KMS-11 (cell line): ENCODE results near the gene TUFT1.

Experiments used
- H2AFZ ChIP-seq: fragments of 200-600 bp; sonication (generic); 2 replicates; pipeline ENCODE4 v1.6.1; 2016; ENCODE audit warnings: antibody characterized with exemption, mixed run types, low read depth
- H3K27ac ChIP-seq: fragments of 200-600 bp; sonication (generic); 2 replicates; pipeline ENCODE4 v1.6.1; 2016; ENCODE audit warnings: mild to moderate bottlenecking, mixed run types
- H3K27me3 ChIP-seq: fragments of 200-600 bp; sonication (generic); 2 replicates; pipeline ENCODE4 v1.6.1; 2017; ENCODE audit warnings: mild to moderate bottlenecking, low read depth, mixed run types, moderate library complexity; ENCODE audit not compliant: insufficient read depth
- H3K36me3 ChIP-seq: fragments of 200-600 bp; sonication (generic); 2 replicates; pipeline ENCODE4 v1.6.1; 2017; ENCODE audit warnings: mild to moderate bottlenecking, mixed run types; ENCODE audit not compliant: insufficient read depth
- H3K4me1 ChIP-seq: fragments of 200-600 bp; sonication (generic); 2 replicates; pipeline ENCODE4 v1.6.1; 2016; ENCODE audit warnings: mild to moderate bottlenecking, low read depth, mixed run types; ENCODE audit not compliant: poor library complexity, severe bottlenecking
- H3K4me2 ChIP-seq: fragments of 200-600 bp; sonication (generic); 2 replicates; pipeline ENCODE4 v1.7.0; 2016; ENCODE audit warnings: mild to moderate bottlenecking, mixed run types
- H3K4me3 ChIP-seq: fragments of 200-600 bp; sonication (generic); IDR thresholded peaks from 2 replicates; pipeline ENCODE4 v1.6.1; 2017; ENCODE audit warnings: low read depth, low read length, mixed read lengths; ENCODE audit not compliant: insufficient read depth
- H3K79me2 ChIP-seq: fragments of 200-600 bp; sonication (generic); 2 replicates; pipeline ENCODE4 v1.6.1; 2016; ENCODE audit warnings: low read depth, mixed run types; ENCODE audit not compliant: insufficient read depth
- H3K9ac ChIP-seq: fragments of 200-600 bp; sonication (generic); 2 replicates; pipeline ENCODE4 v1.6.1; 2016; ENCODE audit warnings: mild to moderate bottlenecking, mixed run types
- H4K20me1 ChIP-seq: fragments of 200-600 bp; sonication (generic); 2 replicates; pipeline ENCODE4 v1.6.1; 2016; ENCODE audit warnings: mild to moderate bottlenecking, mixed run types; ENCODE audit not compliant: insufficient read depth
- TF ChIP-seq, protein P1 (sequence below): fragments of 200-600 bp; sonication (generic); conservative IDR thresholded peaks from 2 replicates; pipeline ENCODE4 v1.6.1; 2017; ENCODE audit warnings: low read depth, mild to moderate bottlenecking, antibody characterized with exemption, low read length, moderate library complexity, mixed read lengths

TUFT1 gene

DNA sequence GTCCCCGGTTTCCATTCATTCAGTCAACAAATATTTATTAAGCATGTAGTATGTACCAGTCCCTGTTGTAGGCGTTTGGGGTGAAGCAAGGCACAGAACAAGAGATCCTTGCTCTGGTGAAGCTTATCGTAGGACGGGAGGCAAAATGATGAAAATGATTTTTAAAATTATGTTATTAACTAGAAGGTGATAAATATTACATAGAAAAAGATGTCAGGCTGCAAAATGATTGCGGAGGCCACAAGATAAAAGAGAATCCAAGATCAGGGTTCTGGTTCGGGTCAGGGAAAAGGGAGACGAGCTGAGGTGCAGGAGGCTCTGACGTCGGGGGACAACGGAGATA lies 29.5 kb upstream of the TUFT1 start:
- TF ChIP-seq, protein P1, sequence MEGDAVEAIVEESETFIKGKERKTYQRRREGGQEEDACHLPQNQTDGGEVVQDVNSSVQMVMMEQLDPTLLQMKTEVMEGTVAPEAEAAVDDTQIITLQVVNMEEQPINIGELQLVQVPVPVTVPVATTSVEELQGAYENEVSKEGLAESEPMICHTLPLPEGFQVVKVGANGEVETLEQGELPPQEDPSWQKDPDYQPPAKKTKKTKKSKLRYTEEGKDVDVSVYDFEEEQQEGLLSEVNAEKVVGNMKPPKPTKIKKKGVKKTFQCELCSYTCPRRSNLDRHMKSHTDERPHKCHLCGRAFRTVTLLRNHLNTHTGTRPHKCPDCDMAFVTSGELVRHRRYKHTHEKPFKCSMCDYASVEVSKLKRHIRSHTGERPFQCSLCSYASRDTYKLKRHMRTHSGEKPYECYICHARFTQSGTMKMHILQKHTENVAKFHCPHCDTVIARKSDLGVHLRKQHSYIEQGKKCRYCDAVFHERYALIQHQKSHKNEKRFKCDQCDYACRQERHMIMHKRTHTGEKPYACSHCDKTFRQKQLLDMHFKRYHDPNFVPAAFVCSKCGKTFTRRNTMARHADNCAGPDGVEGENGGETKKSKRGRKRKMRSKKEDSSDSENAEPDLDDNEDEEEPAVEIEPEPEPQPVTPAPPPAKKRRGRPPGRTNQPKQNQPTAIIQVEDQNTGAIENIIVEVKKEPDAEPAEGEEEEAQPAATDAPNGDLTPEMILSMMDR: no peak
- Histone ChIP-seq H2AFZ (peak overlapping the region; percentile 98), H3K27ac (no peak overlapping the region), H3K4me3 (peak overlapping the region; percentile 91), H3K9ac (peak overlapping the region; percentile 58; the same call in 1 of the 2 replicates), H3K4me2 (peak overlapping the region; percentile 97), H3K27me3 (peaks cover 15% of the 10 kb centered on the region), H4K20me1 (no peaks in the 10 kb centered on the region), H3K4me1 (peaks cover 40% of the 10 kb centered on the region), H3K79me2 (no peaks in the 10 kb centered on the region), H3K36me3 (no peaks in the 10 kb centered on the region)

DNA sequence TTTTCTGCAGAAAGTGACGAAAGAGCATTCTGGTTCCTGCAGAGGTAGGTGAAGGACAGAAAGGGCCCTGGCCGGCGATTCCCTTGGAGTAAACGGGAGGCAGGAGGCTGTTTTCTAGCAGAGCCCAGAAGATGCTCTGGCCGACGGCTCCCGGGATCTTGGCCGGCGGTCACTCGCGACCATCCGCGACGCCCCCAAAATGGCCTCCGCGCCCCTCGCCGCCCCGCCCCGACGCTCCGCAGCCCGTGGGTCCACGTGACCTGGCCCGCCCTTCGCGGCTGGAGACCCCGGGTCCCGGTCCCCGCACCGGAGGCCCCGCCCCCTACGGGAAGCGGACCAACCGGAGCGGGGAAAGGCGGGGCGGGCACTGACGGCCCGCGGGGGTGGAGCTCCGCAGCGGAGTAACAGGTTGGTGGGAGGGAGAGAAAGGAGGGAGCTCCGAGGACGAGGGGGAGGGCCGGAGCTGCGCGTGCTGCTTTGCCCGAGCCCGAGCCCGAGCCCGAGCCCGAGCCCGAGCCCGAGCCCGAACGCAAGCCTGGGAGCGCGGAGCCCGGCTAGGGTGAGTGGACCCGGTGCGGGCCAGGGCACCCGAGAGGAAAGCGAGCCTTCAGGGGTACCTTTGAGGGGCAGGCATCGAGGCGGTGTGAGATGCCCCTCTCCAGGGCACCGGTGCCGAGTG lies 29.0 kb upstream of the TUFT1 start, which contains the start of gene CGN:
TSS of gene CGN (plus strand) at position 431 of the 679 bp plus-strand sequence. CDS start 7,133 bp downstream, outside the sequence.
- no peak within 1 kb of the TSS for H3K27ac ChIP-seq
- no peaks in the 10 kb centered on the region for H3K36me3 ChIP-seq

DNA sequence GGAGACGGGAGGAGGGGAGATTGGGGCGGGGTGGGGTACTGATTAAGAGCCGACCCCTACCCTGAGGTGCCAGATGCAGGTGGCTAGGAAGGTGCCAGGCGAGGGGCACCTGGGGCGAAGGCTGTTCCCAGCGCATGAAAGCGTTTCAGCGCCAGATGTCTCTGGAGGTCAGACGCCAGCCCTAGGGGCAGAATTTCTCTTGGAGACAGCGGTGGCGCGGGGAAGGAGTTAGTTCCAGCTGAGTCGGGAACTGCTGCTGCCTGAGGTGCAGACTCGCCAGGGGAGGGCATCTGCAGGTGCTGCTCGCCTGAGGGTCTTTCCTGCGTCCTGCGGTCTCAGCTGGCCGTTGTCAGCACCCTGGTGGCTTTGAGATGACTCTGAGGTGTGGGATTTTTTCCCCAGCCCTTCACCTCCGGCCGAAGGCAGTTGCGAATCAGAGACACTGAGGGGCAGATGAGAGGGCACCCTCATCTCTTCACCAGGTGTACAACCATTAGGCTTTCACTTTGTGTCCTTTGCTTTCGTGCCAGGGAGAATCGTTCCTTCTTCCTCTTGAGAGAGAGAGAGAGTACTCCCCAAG lies 28.4 kb upstream of the TUFT1 start:
- Histone ChIP-seq H3K4me1 (peaks cover 35% of the 10 kb centered on the region), H4K20me1 (no peaks in the 10 kb centered on the region), H2AFZ (peak overlapping the region; percentile 98), H3K9ac (peak overlapping the region; percentile 58; the same call in 1 of the 2 replicates), H3K79me2 (no peaks in the 10 kb centered on the region), H3K36me3 (no peaks in the 10 kb centered on the region), H3K27me3 (peaks cover 15% of the 10 kb centered on the region), H3K4me2 (peak overlapping the region; percentile 97), H3K4me3 (peak overlapping the region; percentile 99), H3K27ac (no peak overlapping the region)
- TF ChIP-seq, protein P1: no peak

More for the DNA sequence above, 29.0 kb upstream of the TUFT1 start, which contains the start of gene CGN:
- Histone ChIP-seq H3K4me3 (peak within 1 kb of the TSS; percentile 99), H4K20me1 (no peaks in the 10 kb centered on the region), H3K27me3 (peaks cover 15% of the 10 kb centered on the region), H3K4me2 (peak within 1 kb of the TSS; percentile 97), H3K9ac (peak within 1 kb of the TSS; percentile 58; the same call in 1 of the 2 replicates), H3K4me1 (peaks cover 35% of the 10 kb centered on the region), H2AFZ (peak within 1 kb of the TSS; percentile 98), H3K79me2 (no peaks in the 10 kb centered on the region)
- TF ChIP-seq, protein P1: no peak

DNA sequence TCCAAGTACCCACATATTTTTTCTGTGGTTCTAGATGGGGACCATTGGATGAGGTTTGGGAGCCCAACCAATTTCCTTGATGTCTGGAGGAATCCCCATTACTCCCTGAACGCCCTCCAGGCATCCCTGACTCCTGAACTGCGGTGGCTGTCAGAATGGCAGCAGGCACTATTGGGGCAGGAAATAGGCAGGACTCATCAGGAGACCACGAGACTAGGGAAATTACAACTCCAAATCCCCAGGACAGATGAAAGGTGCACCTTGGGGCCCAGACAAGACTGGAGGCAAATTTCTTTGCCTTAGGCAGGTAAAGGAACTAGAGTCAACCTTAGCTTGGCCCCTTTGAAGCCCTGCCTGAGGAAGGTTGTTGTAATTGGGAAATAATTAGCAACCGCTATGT lies 27.8 kb upstream of the TUFT1 start:
- H3K9ac ChIP-seq: peak overlapping the region; percentile 58; the same call in 1 of the 2 replicates
- peak overlapping the region; percentile 98; the same call in 1 of the 2 replicates for H2AFZ ChIP-seq
- H4K20me1 ChIP-seq: no peaks in the 10 kb centered on the region
- peak overlapping the region; percentile 97 for H3K4me2 ChIP-seq
- peak overlapping the region; percentile 99 for H3K4me3 ChIP-seq
- TF ChIP-seq, protein P1: no peak
- H3K36me3 ChIP-seq: no peaks in the 10 kb centered on the region
- H3K79me2 ChIP-seq: no peaks in the 10 kb centered on the region
- no peak overlapping the region for H3K27ac ChIP-seq
- H3K4me1 ChIP-seq: peaks cover 35% of the 10 kb centered on the region
- peaks cover 15% of the 10 kb centered on the region for H3K27me3 ChIP-seq
